K562 (cell line): ENCODE data around the gene AMTN. TPM values are rescaled to one million over a fixed set of nuclear protein-coding genes. Genes with fewer than 3 reads are reported as not detected.

Source experiments
- ATAC-seq: fragments of 200-7000 bp; cut with Tn5 transposase; 3 replicates; pipeline ENCODE4 v1.9.1; 2020; ENCODE audit warnings: moderate library complexity
- BruUV-seq: library from RNA; stranded (reverse); fragments of 400-500 nt; replicated peaks from 2 replicates; lab custom pipeline; 2021; lab: Mats Ljungman, UMichigan
- CTCF ChIA-PET: fragments of 300-600 bp; formaldehyde crosslinking; extraction: SDS; loops from one replicate; lab custom pipeline; 2021; ENCODE audit warnings: low intra/inter-chr PET ratio; lab: Yijun Ruan, JAX
- POLR2A ChIA-PET: fragments of 300-600, 350-650 bp; sonication (Branson Sonifier 250); formaldehyde crosslinking; extraction: SDS; loops from one replicate; lab custom pipeline; 2021; ENCODE audit warnings: antibody characterized with exemption, inconsistent platforms; lab: Yijun Ruan, JAX
- DNase-seq, 4 experiments: peaks; one replicate each; pipeline versions ENCODE4 v3.0.0 to v3.0.0-alpha.2; 2011 to 2018; ENCODE audit warnings: low spot score in 3 of 4, mixed read lengths in 3 of 4; ENCODE audit errors: extremely low read depth in 1 of 4
- FAIRE-seq: peaks from 2 replicates; lab custom pipeline; 2011; peaks lifted over from hg19 to GRCh38; lab: Jason Lieb, UNC
- H2AFZ ChIP-seq: 2 replicates; pipeline ENCODE4 v1.6.0; 2011; ENCODE audit warnings: low read depth, low read length, control low read depth, inconsistent platforms
- H3K27ac ChIP-seq: fragments of 200-600 bp; 3 replicates; pipeline ENCODE4 v1.8.0; 2011; ENCODE audit warnings: low read depth, mild to moderate bottlenecking, control low read depth, inconsistent platforms, low read length, moderate library complexity, mixed read lengths; ENCODE audit errors: extremely low read depth
- H3K27me3 ChIP-seq, 2 experiments: fragments of 300-600 bp in 1 of 2; 2 replicates in 1 of 2; 3 replicates in 1 of 2; pipeline versions ENCODE4 v1.6.0 to v1.8.0; 2011; ENCODE audit warnings: inconsistent platforms in 2 of 2, low read length in 2 of 2, mild to moderate bottlenecking in 1 of 2, mixed read lengths in 1 of 2, moderate library complexity in 1 of 2; ENCODE audit not compliant: control insufficient read depth in 2 of 2, insufficient read depth in 2 of 2
- H3K36me3 ChIP-seq: fragments of 300-600 bp; 3 replicates; pipeline ENCODE4 v1.8.0; 2011; ENCODE audit warnings: mild to moderate bottlenecking, low read length, inconsistent platforms; ENCODE audit not compliant: control insufficient read depth, insufficient read depth
- H3K4me1 ChIP-seq, 2 experiments: fragments of 200-600 bp in 1 of 2; replicated peaks in 1 of 2; 2 replicates in 1 of 2; 3 replicates in 1 of 2; pipeline versions ENCODE4 v1.5.1 to v1.8.0; 2011; ENCODE audit warnings: inconsistent platforms in 2 of 2, low read length in 2 of 2, mild to moderate bottlenecking in 1 of 2, mixed read lengths in 1 of 2, moderate library complexity in 1 of 2; ENCODE audit not compliant: control insufficient read depth in 2 of 2, insufficient read depth in 2 of 2
- H3K4me2 ChIP-seq: 2 replicates; pipeline ENCODE4 v1.6.1; 2011; ENCODE audit warnings: low read length, control low read depth, inconsistent platforms, mixed read lengths; ENCODE audit not compliant: insufficient read depth
- H3K4me3 ChIP-seq: fragments of 200-600 bp; sonication (generic), shearing (Covaris generic); 2 replicates; pipeline ENCODE4 v1.5.1; 2016; ENCODE audit warnings: control low read depth, inconsistent platforms
- H3K79me2 ChIP-seq: fragments of 200-600 bp; 3 replicates; pipeline ENCODE4 v1.8.0; 2011; ENCODE audit warnings: low read length, inconsistent platforms; ENCODE audit not compliant: control insufficient read depth, insufficient read depth
- H3K9ac ChIP-seq, 2 experiments: 2 replicates each; pipeline versions ENCODE4 v1.6.0 to v1.6.1; 2011; ENCODE audit warnings: low read depth in 2 of 2, low read length in 2 of 2, control low read depth in 1 of 2, inconsistent platforms in 1 of 2, mild to moderate bottlenecking in 1 of 2, mixed read lengths in 1 of 2; ENCODE audit not compliant: insufficient read depth in 1 of 2
- H3K9me1 ChIP-seq: one replicate; pipeline ENCODE4 v1.6.0; 2011; ENCODE audit warnings: inconsistent platforms, mild to moderate bottlenecking, low read length, moderate library complexity; ENCODE audit not compliant: control insufficient read depth, insufficient read depth
- H3K9me3 ChIP-seq: replicated peaks from 2 replicates; pipeline ENCODE4 v1.5.1; 2011; ENCODE audit warnings: low read depth, low read length, inconsistent platforms; ENCODE audit not compliant: control insufficient read depth, insufficient read depth
- H4K20me1 ChIP-seq: replicated peaks from 2 replicates; pipeline ENCODE4 v1.6.1; 2011; ENCODE audit warnings: low read length, inconsistent platforms, mixed read lengths; ENCODE audit not compliant: control insufficient read depth, insufficient read depth
- ATF3 ChIP-seq, 2 experiments: fragments of 450-650 bp in 1 of 2; sonication (generic) in 1 of 2; formaldehyde crosslinking in 1 of 2; IDR thresholded peaks in 1 of 2; conservative IDR thresholded peaks in 1 of 2; 2 replicates each; pipeline versions ENCODE4 v1.6.1 to v1.8.1; 2016 to 2023; ENCODE audit warnings: mild to moderate bottlenecking in 2 of 2, moderate library complexity in 2 of 2, inconsistent platforms in 1 of 2, missing genetic modification reagents in 1 of 2
- CHCHD3 ChIP-seq: fragments of 250-450 bp; sonication (Bioruptor Pico); IDR thresholded peaks from 2 replicates; pipeline ENCODE4 v2.1.2; 2022; ENCODE audit warnings: mild to moderate bottlenecking
- E2F6 ChIP-seq, 2 experiments: IDR thresholded peaks; 2 replicates each; pipeline ENCODE4 v1.6.1; 2011; ENCODE audit warnings: borderline replicate concordance in 1 of 2, control low read depth in 1 of 2, low read depth in 1 of 2, low read length in 1 of 2, mild to moderate bottlenecking in 1 of 2, mixed read lengths in 1 of 2, moderate library complexity in 1 of 2; ENCODE audit not compliant: insufficient read depth in 1 of 2, insufficient read length in 1 of 2, poor library complexity in 1 of 2, severe bottlenecking in 1 of 2; ENCODE audit errors: extremely low read depth in 1 of 2
- GABPB1 ChIP-seq: sonication (generic); formaldehyde crosslinking; IDR thresholded peaks from 2 replicates; pipeline ENCODE4 v1.8.0; 2022; ENCODE audit warnings: mild to moderate bottlenecking, missing genetic modification reagents
- GTF3C2 ChIP-seq: IDR thresholded peaks from 3 replicates; pipeline ENCODE4 v1.6.1; 2011; ENCODE audit warnings: borderline replicate concordance, mild to moderate bottlenecking, moderate library complexity; ENCODE audit not compliant: insufficient read length; ENCODE audit errors: extremely low read depth
- HIVEP1 ChIP-seq: fragments of 250-450 bp; sonication (Bioruptor Pico); IDR thresholded peaks from 2 replicates; pipeline ENCODE4 v1.4.0; 2020; ENCODE audit warnings: mild to moderate bottlenecking
- HNRNPH1 ChIP-seq: fragments of 200-400 bp; formaldehyde crosslinking; optimal IDR thresholded peaks from 2 replicates; pipeline ENCODE3; 2017; ENCODE audit warnings: low read depth, mild to moderate bottlenecking, low read length, moderate library complexity
- NFE2 ChIP-seq: IDR thresholded peaks from 2 replicates; pipeline ENCODE4 v1.6.1; 2014; ENCODE audit warnings: antibody characterized with exemption, low read depth
- PHF8 ChIP-seq: fragments of 200-600 bp; sonication (generic); IDR thresholded peaks from 2 replicates; pipeline ENCODE4 v1.6.1; 2012; ENCODE audit warnings: mixed run types, mild to moderate bottlenecking, inconsistent platforms, low read length, moderate library complexity, borderline replicate concordance
- RCOR1 ChIP-seq, 2 experiments: IDR thresholded peaks; 2 replicates each; pipeline ENCODE4 v1.6.1; 2012; ENCODE audit warnings: low read depth in 2 of 2, low read length in 2 of 2, borderline replicate concordance in 1 of 2, improper control_type of control experiment in 1 of 2
- SAP30 ChIP-seq: fragments of 200-600 bp; sonication (generic); IDR thresholded peaks from 2 replicates; pipeline ENCODE4 v1.6.1; 2012; ENCODE audit warnings: borderline replicate concordance, low read depth, mild to moderate bottlenecking, moderate library complexity, low read length, control low read depth, inconsistent platforms; ENCODE audit not compliant: insufficient read depth, poor library complexity, severe bottlenecking
- SREBF2 ChIP-seq: sonication (generic); formaldehyde crosslinking; IDR thresholded peaks from 2 replicates; pipeline ENCODE4 v1.4.0; 2020; ENCODE audit warnings: mild to moderate bottlenecking, missing genetic modification reagents
- ZNF395 ChIP-seq: fragments of 200-800 bp; sonication (Bioruptor generic); IDR thresholded peaks from 2 replicates; pipeline ENCODE4 v1.6.1; 2017; ENCODE audit warnings: missing genetic modification characterization, missing compliant biosample characterization
- ZNF551 ChIP-seq: fragments of 250-450 bp; sonication (Bioruptor Pico); IDR thresholded peaks from 2 replicates; pipeline ENCODE4 v1.5.0; 2021; ENCODE audit warnings: mild to moderate bottlenecking, moderate library complexity
- ZNF561 ChIP-seq: fragments of 450-650 bp; formaldehyde crosslinking; conservative IDR thresholded peaks from 2 replicates; pipeline ENCODE4 v1.4.0; 2020; ENCODE audit warnings: mild to moderate bottlenecking, moderate library complexity
- ZNF584 ChIP-seq: fragments of 200-800 bp; sonication (Bioruptor generic); IDR thresholded peaks from 2 replicates; pipeline ENCODE4 v1.6.1; 2016; ENCODE audit warnings: low read depth, mild to moderate bottlenecking, missing genetic modification characterization, missing compliant biosample characterization
- in situ Hi-C: fragments of 300-500 bp; cut with MboI; formaldehyde crosslinking; loops from 4 replicates; pipeline ENCODE4 v1.15.0; 2018; ENCODE audit warnings: inconsistent platforms, mixed read lengths
- intact Hi-C: fragments of 100-400 bp; cut with micrococcal nuclease; formaldehyde crosslinking; loops from 2 replicates; pipeline ENCODE4 v1.14.2; 2022
- polyA plus RNA-seq, 8 experiments: library from polyadenylated mRNA; depleted of rRNA in 4 of 8; stranded (reverse) in 5 of 8; unstranded in 3 of 8; fragments of >200 nt; fragmentation: Nextera tagmentation in 2 of 8; fragmentation: Illumina TruSeq in 1 of 8; extraction: Ambion mirVana in 2 of 8; extraction: Trizol in 1 of 8; gene quantifications; 2 replicates each; pipeline versions ENCODE4 v1.2.1 to v1.2.3, GENCODE V29; 2011 to 2014; ENCODE audit warnings: inconsistent platforms in 1 of 8, missing spikeins in 1 of 8
- total RNA-seq, 7 experiments: library from RNA; depleted of rRNA in 6 of 7; stranded (reverse); fragments of >200 nt in 6 of 7; fragmentation: Illumina TruSeq in 2 of 7; extraction: Trizol in 2 of 7; gene quantifications; 2 replicates each; pipeline versions ENCODE4 v1.2.1 to v1.2.3, GENCODE V29; 2011 to 2021; ENCODE audit warnings: low replicate concordance in 1 of 7

Gene AMTN
- total and polyA plus RNA-seq, 9 of the 15 experiments (the other 6 are each of a cell fraction or from before 2014, with no cell fraction given), result not detected

- ChIA-PET POLR2A (no interaction called here), CTCF (no interaction called here)
- ATAC-seq (no peak), FAIRE-seq (no peak), DNase-seq (no peak)
- H3K9me3 ChIP-seq, result no peaks in the 10 kb centered on the region
- no TSS peak for BruUV-seq
- no peaks in the 10 kb centered on the region for H3K27me3 ChIP-seq
- H3K27ac ChIP-seq, result no peak overlapping the region
- no peak overlapping the region for H3K4me2 ChIP-seq
- intact Hi-C loops, result no loop called here
- no peak overlapping the region for H2AFZ ChIP-seq
- H3K9ac ChIP-seq, result no peak overlapping the region
- no peaks in the 10 kb centered on the region for H3K4me1 ChIP-seq
- no peaks in the 10 kb centered on the region for H4K20me1 ChIP-seq
- no peak overlapping the region for H3K4me3 ChIP-seq
- H3K79me2 ChIP-seq, result no peaks in the 10 kb centered on the region
- in situ Hi-C loops, result no loop called here
- H3K36me3 ChIP-seq, result no peaks in the 10 kb centered on the region
- no peaks in the 10 kb centered on the region for H3K9me1 ChIP-seq
- TF ChIP-seq HIVEP1 (CRISPR knock-in tag), result no peak
- TF ChIP-seq SREBF2 (CRISPR knock-in tag), result no peak
- no peak for TF ChIP-seq CHCHD3 (CRISPR knock-in tag)
- TF ChIP-seq RCOR1 (IDR thresholded peaks at IDR 0.05; ENCODE audit: borderline replicate concordance in 1 of 2, low read depth in 2 of 2, low read length in 2 of 2), result no peak
- no peak for TF ChIP-seq SAP30
- no peak for TF ChIP-seq NFE2
- no peak for TF ChIP-seq ZNF561
- no peak for TF ChIP-seq ZNF395 (CRISPR knock-in tag)
- TF ChIP-seq E2F6 (IDR thresholded peaks at IDR 0.05; ENCODE audit: borderline replicate concordance in 1 of 2, extremely low read depth in 1 of 2, insufficient read depth in 1 of 2, insufficient read length in 1 of 2, low read depth in 1 of 2, low read length in 1 of 2, poor library complexity in 1 of 2, severe bottlenecking in 1 of 2), result no peak
- TF ChIP-seq ZNF584 (CRISPR knock-in tag), result no peak
- TF ChIP-seq GTF3C2, result no peak
- no peak for TF ChIP-seq PHF8
- TF ChIP-seq GABPB1 (CRISPR knock-in tag), result no peak
- no peak for TF ChIP-seq ATF3 (IDR thresholded peaks at IDR 0.05)
- TF ChIP-seq ATF3 (CRISPR knock-in tag; conservative IDR thresholded peaks at IDR 0.05), result no peak
- TF ChIP-seq ZNF551 (CRISPR knock-in tag), result no peak
- no peak for TF ChIP-seq HNRNPH1
These were observed 20.5 kb downstream of the AMTN start for GRCh38 chr4:70538869-70539268.
